Endothelial cell of umbilical vein (primary cell): Measurements from ENCODE around the gene LILRA6. TPM values are rescaled to one million over a fixed set of nuclear protein-coding genes. Genes with fewer than 3 reads are reported as not detected.

Experiments used
- BruUV-seq: library from RNA; stranded (reverse); fragments of 400-500 nt; replicated peaks from 2 replicates; lab custom pipeline; 2021; lab: Mats Ljungman, UMichigan
- CTCF ChIA-PET: fragments of 300-600, 350-600 bp; sonication (Branson Sonifier 250); formaldehyde crosslinking; loops from one replicate; lab custom pipeline; 2021; ENCODE audit warnings: antibody characterized with exemption, inconsistent platforms; lab: Charles Lee
- POLR2A ChIA-PET: fragments of 300-600, 350-600 bp; sonication (Branson Sonifier 250); formaldehyde crosslinking; loops from one replicate; lab custom pipeline; 2021; ENCODE audit warnings: antibody characterized with exemption, inconsistent platforms; lab: Charles Lee
- DNase-seq: peaks from one replicate; pipeline ENCODE4 v3.0.0-alpha.2; 2011; ENCODE audit warnings: low read depth, low spot score
- FAIRE-seq: peaks from 2 replicates; lab custom pipeline; 2011; peaks lifted over from hg19 to GRCh38; lab: Jason Lieb, UNC
- H2AFZ ChIP-seq: 2 replicates; pipeline ENCODE4 v1.6.0; 2012; ENCODE audit warnings: low read depth, low read length, control low read depth, inconsistent platforms
- H3K27ac ChIP-seq: 2 replicates; pipeline ENCODE4 v1.5.1; 2011; ENCODE audit warnings: low read depth, mild to moderate bottlenecking, control low read depth, low read length, moderate library complexity; ENCODE audit not compliant: insufficient read depth
- H3K27me3 ChIP-seq, 2 experiments: 2 replicates each; pipeline versions ENCODE4 v1.6.0 to v1.6.1; 2011; ENCODE audit warnings: low read length in 2 of 2, mixed read lengths in 1 of 2; ENCODE audit not compliant: control insufficient read depth in 2 of 2, insufficient read depth in 2 of 2
- H3K36me3 ChIP-seq, 2 experiments: 2 replicates in 1 of 2; 3 replicates in 1 of 2; pipeline ENCODE4 v1.5.1; 2011; ENCODE audit warnings: low read length in 2 of 2, mild to moderate bottlenecking in 1 of 2, moderate library complexity in 1 of 2; ENCODE audit not compliant: control insufficient read depth in 2 of 2, insufficient read depth in 2 of 2; ENCODE audit errors: extremely low read depth in 1 of 2
- H3K4me1 ChIP-seq: 3 replicates; pipeline ENCODE4 v1.5.1; 2011; ENCODE audit warnings: mild to moderate bottlenecking, low read length; ENCODE audit not compliant: control insufficient read depth, insufficient read depth; ENCODE audit errors: extremely low read depth
- H3K4me2 ChIP-seq: 2 replicates; pipeline ENCODE4 v1.6.1; 2011; ENCODE audit warnings: low read length, control low read depth, mixed read lengths; ENCODE audit not compliant: insufficient read depth
- H3K4me3 ChIP-seq, 3 experiments: fragments of 200-600 bp in 1 of 3; sonication (generic), shearing (Covaris generic) in 1 of 3; replicated peaks in 1 of 3; 2 replicates each; pipeline ENCODE4 v1.5.1; 2011 to 2016; ENCODE audit warnings: control low read depth in 3 of 3, low read length in 3 of 3, mild to moderate bottlenecking in 2 of 3, inconsistent platforms in 1 of 3, low read depth in 1 of 3, moderate library complexity in 1 of 3; ENCODE audit not compliant: insufficient read depth in 1 of 3
- H3K79me2 ChIP-seq: 2 replicates; pipeline ENCODE4 v1.6.0; 2012; ENCODE audit warnings: low read length, inconsistent platforms; ENCODE audit not compliant: control insufficient read depth, insufficient read depth
- H3K9ac ChIP-seq: replicated peaks from 2 replicates; pipeline ENCODE3; 2011; ENCODE audit warnings: low read length, control low read depth; ENCODE audit not compliant: insufficient read depth; ENCODE audit errors: extremely low read depth
- H3K9me1 ChIP-seq: replicated peaks from 3 replicates; pipeline ENCODE4 v1.6.0; 2011; ENCODE audit warnings: mild to moderate bottlenecking, low read length; ENCODE audit not compliant: control insufficient read depth, insufficient read depth; ENCODE audit errors: extremely low read depth
- H3K9me3 ChIP-seq: replicated peaks from 2 replicates; pipeline ENCODE4 v1.5.1; 2012; ENCODE audit warnings: low read length, inconsistent platforms; ENCODE audit not compliant: control insufficient read depth, insufficient read depth
- H4K20me1 ChIP-seq: replicated peaks from 2 replicates; pipeline ENCODE3; 2011; ENCODE audit warnings: mild to moderate bottlenecking, low read length; ENCODE audit not compliant: control insufficient read depth, insufficient read depth; ENCODE audit errors: extremely low read depth
- EZH2 ChIP-seq: IDR thresholded peaks from 2 replicates; pipeline ENCODE4 v1.6.1; 2012; ENCODE audit warnings: borderline replicate concordance, low read depth, mild to moderate bottlenecking, moderate library complexity, low read length, inconsistent platforms; ENCODE audit not compliant: severe bottlenecking
- FOS ChIP-seq: IDR thresholded peaks from 2 replicates; pipeline ENCODE4 v1.6.1; 2011; ENCODE audit warnings: mild to moderate bottlenecking, low read length, moderate library complexity, borderline replicate concordance; ENCODE audit not compliant: insufficient read depth
- GATA2 ChIP-seq: IDR thresholded peaks from 2 replicates; pipeline ENCODE4 v1.7.0; 2011; ENCODE audit warnings: low read depth, mild to moderate bottlenecking, moderate library complexity, mixed read lengths, low read length; ENCODE audit not compliant: insufficient read length, insufficient read depth
- JUN ChIP-seq: IDR thresholded peaks from 2 replicates; pipeline ENCODE4 v1.6.1; 2011; ENCODE audit warnings: borderline replicate concordance, low read depth; ENCODE audit not compliant: insufficient read length, insufficient read depth
- MYC ChIP-seq: IDR thresholded peaks from one replicate; pipeline ENCODE4 v1.6.1; 2011; ENCODE audit warnings: mild to moderate bottlenecking, low read depth, low read length
- POLR2A ChIP-seq: IDR thresholded peaks from 2 replicates; pipeline ENCODE4 v1.6.1; 2012; ENCODE audit warnings: low read depth, mild to moderate bottlenecking, control low read depth, low read length
- POLR2AphosphoS5 ChIP-seq: IDR thresholded peaks from 2 replicates; pipeline ENCODE4 v1.6.1; 2012; ENCODE audit warnings: low read depth, mild to moderate bottlenecking, control low read depth, low read length, moderate library complexity; ENCODE audit not compliant: insufficient read depth
- dilution Hi-C: fragments of 300-500 bp; cut with MboI; formaldehyde crosslinking; loops from one replicate; pipeline ENCODE4 v1.15.0; 2019; ENCODE audit warnings: low sequenced_read_pairs; ENCODE audit not compliant: extremely low pct_ligation_motif_present
- intact Hi-C: fragments of 100-400 bp; cut with micrococcal nuclease; formaldehyde crosslinking; loops from one replicate; pipeline ENCODE4 v1.10.0; 2022
- polyA plus RNA-seq, 4 experiments: library from polyadenylated mRNA; depleted of rRNA in 3 of 4; stranded (reverse) in 3 of 4; unstranded in 1 of 4; fragments of >200 nt; gene quantifications; 2 replicates each; pipeline versions ENCODE4 v1.2.1 to v1.2.3, GENCODE V29; 2011 to 2012; ENCODE audit warnings: missing spikeins in 1 of 4
- total RNA-seq: library from RNA; stranded (reverse); gene quantifications from 2 replicates; pipeline ENCODE4 v1.2.3, GENCODE V29; 2021
- TF ChIP-seq, protein P1 (sequence below): IDR thresholded peaks from 2 replicates; pipeline ENCODE4 v1.6.1; 2011; ENCODE audit not compliant: insufficient read depth, insufficient read length
- TF ChIP-seq, protein P2 (sequence below), 2 donors: IDR thresholded peaks; 1 replicate in 1 of 2; 2 replicates in 1 of 2; pipeline ENCODE4 v1.5.1; 2011; ENCODE audit warnings: low read length in 2 of 2, mild to moderate bottlenecking in 2 of 2, moderate library complexity in 2 of 2, control low read depth in 1 of 2, inconsistent platforms in 1 of 2, low read depth in 1 of 2; ENCODE audit not compliant: insufficient read depth in 1 of 2; ENCODE audit errors: extremely low read depth in 1 of 2

Gene LILRA6
- total and polyA plus RNA-seq, 2 donors (not counting 3 experiments of a cell fraction or from before 2014, with no cell fraction given), result not detected

DNA sequence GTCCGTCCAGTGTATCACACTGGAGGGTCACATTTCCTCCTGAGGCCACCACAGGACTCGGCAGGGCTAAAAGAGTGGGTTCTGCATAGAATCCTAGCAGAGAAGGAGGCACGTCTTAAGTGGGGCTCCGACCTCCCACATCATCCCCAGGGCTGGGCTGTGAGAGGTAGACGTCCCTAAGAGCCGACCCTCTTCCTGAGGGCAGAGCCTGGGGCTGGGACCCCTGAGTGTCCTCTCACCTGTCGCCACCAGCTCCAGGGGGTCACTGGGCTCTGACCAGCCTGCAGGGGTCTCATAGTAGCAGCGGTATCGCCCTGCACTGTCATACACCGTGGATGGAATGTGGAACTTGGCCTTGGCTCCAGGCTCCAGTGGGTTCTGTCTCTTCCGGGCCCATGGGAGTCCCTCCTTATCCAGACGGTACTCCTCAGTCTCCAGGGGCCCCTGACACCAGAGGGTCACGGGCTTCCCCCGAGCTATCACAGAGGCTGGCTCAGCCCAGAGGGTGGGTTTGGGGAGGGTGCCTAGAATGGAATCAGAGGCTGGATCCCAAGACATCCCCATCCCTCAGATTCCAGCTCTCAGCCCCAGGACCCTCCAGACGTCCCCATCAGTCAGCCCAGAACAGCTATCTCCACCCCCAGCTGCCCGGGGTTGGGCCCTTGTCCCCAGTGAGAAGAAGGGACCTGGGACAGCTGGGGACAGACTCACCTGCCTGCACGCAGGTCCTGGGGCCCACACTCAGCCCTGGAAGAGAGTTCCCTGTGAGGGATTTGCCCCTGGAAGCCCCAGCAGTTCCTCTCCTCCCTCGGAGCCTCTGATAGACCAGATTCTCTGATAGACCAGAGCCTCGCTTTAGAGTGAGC is 13.9 kb upstream of the LILRA6 start:
- BruUV-seq, result no TSS peak
- ChIA-PET CTCF (interaction anchor here (0.5 to 2.8 kb wide), 3 partner anchors 10 to 167 kb away, joined by 3 to 33 read pairs (median 3); no protein-coding TSS in a partner anchor), POLR2A (interaction anchor here (0.6 to 1.4 kb wide), 2 partner anchors 10 to 34 kb away, joined by 3 to 5 read pairs; no protein-coding TSS in a partner anchor)
- FAIRE-seq (no peak), DNase-seq (no peak)
- no peak for TF ChIP-seq POLR2AphosphoS5
- no peak for TF ChIP-seq EZH2
- TF ChIP-seq, protein P1, sequence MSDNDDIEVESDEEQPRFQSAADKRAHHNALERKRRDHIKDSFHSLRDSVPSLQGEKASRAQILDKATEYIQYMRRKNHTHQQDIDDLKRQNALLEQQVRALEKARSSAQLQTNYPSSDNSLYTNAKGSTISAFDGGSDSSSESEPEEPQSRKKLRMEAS, result no peak
- Histone ChIP-seq H3K9ac (no peak overlapping the region), H4K20me1 (no peaks in the 10 kb centered on the region), H3K27ac (no peak overlapping the region), H3K4me2 (no peak overlapping the region), H3K4me1 (no peaks in the 10 kb centered on the region), H2AFZ (no peak overlapping the region), H3K9me1 (no peaks in the 10 kb centered on the region), H3K27me3 (peaks cover 0 to 3% of the 10 kb centered on the region in 2 experiments), H3K36me3 (no peaks in the 10 kb centered on the region), H3K9me3 (no peaks in the 10 kb centered on the region), H3K79me2 (no peaks in the 10 kb centered on the region), H3K4me3 (no peak overlapping the region)
- intact Hi-C loops (no loop called here), dilution Hi-C loops (no loop called here)

DNA sequence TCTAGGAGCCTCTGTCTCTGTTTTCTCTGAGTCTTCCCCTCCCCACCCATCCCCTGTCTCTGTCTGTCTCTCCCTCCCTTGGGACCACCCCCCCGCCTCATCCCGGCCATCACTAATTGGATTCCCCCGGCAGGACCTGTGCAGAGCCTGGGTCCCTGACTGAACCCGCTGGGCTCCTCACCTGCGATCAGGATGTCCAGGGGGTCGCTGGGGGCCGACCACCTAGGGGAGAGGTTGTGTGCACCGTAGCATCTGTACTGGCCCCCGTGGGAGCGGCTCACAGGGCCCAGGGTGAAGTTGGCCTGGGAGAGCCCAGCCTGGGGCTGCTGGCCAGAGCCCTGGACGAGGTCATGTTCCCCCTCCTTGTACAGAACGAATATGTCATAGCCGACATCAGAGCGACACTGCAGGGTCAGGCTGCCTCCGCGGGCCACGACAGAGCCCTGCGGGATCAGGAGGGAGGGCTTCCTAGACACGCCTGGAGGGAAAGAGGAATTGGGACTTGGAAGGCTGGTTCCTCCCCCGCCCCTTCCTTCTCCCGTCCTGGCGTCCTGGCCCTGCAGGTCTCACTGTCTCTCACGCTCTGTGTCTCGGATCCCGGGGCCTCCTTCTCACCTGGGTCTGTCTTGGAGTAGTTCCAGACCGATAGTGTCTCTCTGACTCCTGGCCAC is 12.7 kb upstream of the LILRA6 start:
- Histone ChIP-seq H4K20me1 (no peaks in the 10 kb centered on the region), H2AFZ (no peak overlapping the region), H3K4me3 (no peak overlapping the region), H3K79me2 (no peaks in the 10 kb centered on the region), H3K4me1 (peaks cover 3% of the 10 kb centered on the region), H3K36me3 (no peaks in the 10 kb centered on the region), H3K4me2 (no peak overlapping the region), H3K9me1 (no peaks in the 10 kb centered on the region), H3K27me3 (peaks cover 0 to 3% of the 10 kb centered on the region in 2 experiments), H3K27ac (no peak overlapping the region), H3K9ac (no peak overlapping the region), H3K9me3 (no peaks in the 10 kb centered on the region)
- no TSS peak for BruUV-seq
- intact Hi-C loops (no loop called here), dilution Hi-C loops (no loop called here)
- FAIRE-seq, result no peak
- ChIA-PET POLR2A (no interaction called here), CTCF (interaction anchor here (2.5 to 2.8 kb wide), 2 partner anchors 10 to 11 kb away, joined by 15 to 33 read pairs; no protein-coding TSS in a partner anchor)
- DNase-seq, result no peak
- TF ChIP-seq POLR2AphosphoS5, result no peak
- TF ChIP-seq, protein P2, sequence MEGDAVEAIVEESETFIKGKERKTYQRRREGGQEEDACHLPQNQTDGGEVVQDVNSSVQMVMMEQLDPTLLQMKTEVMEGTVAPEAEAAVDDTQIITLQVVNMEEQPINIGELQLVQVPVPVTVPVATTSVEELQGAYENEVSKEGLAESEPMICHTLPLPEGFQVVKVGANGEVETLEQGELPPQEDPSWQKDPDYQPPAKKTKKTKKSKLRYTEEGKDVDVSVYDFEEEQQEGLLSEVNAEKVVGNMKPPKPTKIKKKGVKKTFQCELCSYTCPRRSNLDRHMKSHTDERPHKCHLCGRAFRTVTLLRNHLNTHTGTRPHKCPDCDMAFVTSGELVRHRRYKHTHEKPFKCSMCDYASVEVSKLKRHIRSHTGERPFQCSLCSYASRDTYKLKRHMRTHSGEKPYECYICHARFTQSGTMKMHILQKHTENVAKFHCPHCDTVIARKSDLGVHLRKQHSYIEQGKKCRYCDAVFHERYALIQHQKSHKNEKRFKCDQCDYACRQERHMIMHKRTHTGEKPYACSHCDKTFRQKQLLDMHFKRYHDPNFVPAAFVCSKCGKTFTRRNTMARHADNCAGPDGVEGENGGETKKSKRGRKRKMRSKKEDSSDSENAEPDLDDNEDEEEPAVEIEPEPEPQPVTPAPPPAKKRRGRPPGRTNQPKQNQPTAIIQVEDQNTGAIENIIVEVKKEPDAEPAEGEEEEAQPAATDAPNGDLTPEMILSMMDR (IDR thresholded peaks at IDR 0.05; ENCODE audit: extremely low read depth in 1 of 2, insufficient read depth in 1 of 2, low read depth in 1 of 2, low read length in 2 of 2), result no peak
- no peak for TF ChIP-seq EZH2
- TF ChIP-seq MYC, result no peak
- no peak for TF ChIP-seq GATA2
- no peak for TF ChIP-seq FOS
- TF ChIP-seq POLR2A, result no peak
- no peak for TF ChIP-seq JUN
- TF ChIP-seq, protein P1, result no peak
